GF-D8 (cell line): ENCODE data around the gene TTC33.
A peak's percentile ranks its signal among the peaks of the same experiment; 100 is the strongest.
"Not testable (repeated sequence)": the region's sequence is repeated elsewhere in the genome, so short reads cannot be mapped to it uniquely, and the experiment has no call there.

ENCODE experiments used
- DNase-seq: peaks from one replicate; lab custom pipeline; 2025; lab: John Stamatoyannopoulos, UW

TTC33 gene

GRCh38 chr5:40652441-40653220 is 103.1 kb downstream of the TTC33 start:
- no peak for DNase-seq

- no peak for DNase-seq
Measured at GRCh38 chr5:40651201-40651600, 104.6 kb downstream of the TTC33 start.

- no peak for DNase-seq
Measured at GRCh38 chr5:40649463-40650030, 106.2 kb downstream of the TTC33 start.

- DNase-seq = no peak
Measured at GRCh38 chr5:40648150-40648549, 107.6 kb downstream of the TTC33 start.

- DNase-seq = no peak
Measured at GRCh38 chr5:40646266-40646665, 109.5 kb downstream of the TTC33 start.

- DNase-seq = not testable (repeated sequence)
Measured at GRCh38 chr5:40639531-40639930, 116.2 kb downstream of the TTC33 start.

- no peak for DNase-seq
Measured at GRCh38 chr5:40634593-40634992, 121.2 kb downstream of the TTC33 start.

GRCh38 chr5:40634154-40634553 is 121.6 kb downstream of the TTC33 start:
- no peak for DNase-seq

GRCh38 chr5:40631236-40631635 is 124.5 kb downstream of the TTC33 start:
- no peak for DNase-seq

- no peak for DNase-seq
Measured at GRCh38 chr5:40630126-40630525, 125.6 kb downstream of the TTC33 start.

GRCh38 chr5:40628407-40628806 is 127.4 kb downstream of the TTC33 start:
- peak; percentile 52 for DNase-seq

GRCh38 chr5:40627706-40628105 is 128.1 kb downstream of the TTC33 start:
- DNase-seq = no peak

- DNase-seq = no peak
Measured at GRCh38 chr5:40626801-40627200, 129.0 kb downstream of the TTC33 start.

GRCh38 chr5:40623480-40624420 is 132.0 kb downstream of the TTC33 start:
- no peak for DNase-seq

- no peak for DNase-seq
Measured at GRCh38 chr5:40622463-40623252, 133.1 kb downstream of the TTC33 start.

- no peak for DNase-seq
Measured at GRCh38 chr5:40619421-40619820, 136.3 kb downstream of the TTC33 start.

GRCh38 chr5:40618926-40619325 is 136.8 kb downstream of the TTC33 start:
- no peak for DNase-seq

GRCh38 chr5:40616781-40617180 is 139.0 kb downstream of the TTC33 start:
- no peak for DNase-seq

GRCh38 chr5:40615586-40616170 is 140.1 kb downstream of the TTC33 start:
- peak; percentile 29 for DNase-seq

- no peak for DNase-seq
Measured at GRCh38 chr5:40614923-40615585, 140.7 kb downstream of the TTC33 start.

GRCh38 chr5:40614466-40614865 is 141.3 kb downstream of the TTC33 start:
- DNase-seq = no peak
